Measurements from ENCODE around the gene SLC9A6.

- TF ChIP-seq CTCF (IDR thresholded peaks at IDR 0.05; ENCODE audit: borderline replicate concordance, extremely low read depth, low read length, poor library complexity, severe bottlenecking) (no peak), EZH2 (IDR thresholded peaks at IDR 0.05; ENCODE audit: borderline replicate concordance, low read depth, low read length, severe bottlenecking) (no peak)
Measured at GRCh38 chrX:136059350-136059749, 74.1 kb downstream of the SLC9A6 start.
